AG09319 (cell line): Measurements from ENCODE around the gene SFT2D2.
"Not testable (repeated sequence)": the region's sequence is repeated elsewhere in the genome, so short reads cannot be mapped to it uniquely, and the experiment has no call there.

Experiments
- DNase-seq: peaks from one replicate; pipeline ENCODE4 v3.0.0-alpha.2; 2010; ENCODE audit warnings: low read depth; ENCODE audit errors: extremely low read depth
- CTCF ChIP-seq: IDR thresholded peaks from 2 replicates; pipeline ENCODE4 v1.5.1; 2011; ENCODE audit warnings: low read depth, mild to moderate bottlenecking, inconsistent platforms, low read length, moderate library complexity

Gene SFT2D2

GRCh38 chr1:168190403-168190802 lies 35.4 kb upstream of the SFT2D2 start:
- DNase-seq, result no peak
- TF ChIP-seq CTCF, result no peak

GRCh38 chr1:168195199-168196135 lies 30.3 kb upstream of the SFT2D2 start:
- TF ChIP-seq CTCF, result no peak

GRCh38 chr1:168199056-168199455 lies 26.7 kb upstream of the SFT2D2 start:
- DNase-seq, result no peak
- TF ChIP-seq CTCF, result no peak

More at GRCh38 chr1:168195199-168196135, 30.3 kb upstream of the SFT2D2 start:
- DNase-seq, result no peak

GRCh38 chr1:168202941-168203654 lies 22.7 kb upstream of the SFT2D2 start:
- no peak for TF ChIP-seq CTCF
- DNase-seq, result peak; percentile 89

- TF ChIP-seq CTCF, result no peak
- DNase-seq, result no peak
Measured at GRCh38 chr1:168206111-168206510, 19.7 kb upstream of the SFT2D2 start.

- DNase-seq, result not testable (repeated sequence)
Measured at GRCh38 chr1:168207673-168208072, 18.1 kb upstream of the SFT2D2 start.

- no peak for DNase-seq
- TF ChIP-seq CTCF, result no peak
Measured at GRCh38 chr1:168210312-168210711, 15.5 kb upstream of the SFT2D2 start.
